Measurements from ENCODE around the gene BACE2.

The BACE2 gene

GRCh38 chr21:41169258-41169576 lies 1.3 kb downstream of the BACE2 start:
- no peaks in the 10 kb centered on the region for H3K36me3 ChIP-seq (ENCODE audit: insufficient read depth, low read length)
- H3K9ac ChIP-seq (ENCODE audit: low read depth, low read length), result no peak overlapping the region
- ATAC-seq (ENCODE audit: insufficient read depth, low read depth), result no peak
- no peak overlapping the region for H3K27ac ChIP-seq (ENCODE audit: low read length)
- H3K9me3 ChIP-seq (ENCODE audit: insufficient read depth, low read length, severe bottlenecking), result no peaks in the 10 kb centered on the region
- no peak overlapping the region; the same call in 1 of the 2 replicates for H2AFZ ChIP-seq (ENCODE audit: low read depth, low read length)
- no peak for DNase-seq
- H3K4me2 ChIP-seq (ENCODE audit: insufficient read depth, low read length), result peak overlapping the region; percentile 75; the same call in 1 of the 2 replicates
- H3K4me1 ChIP-seq (ENCODE audit: insufficient read depth, low read length), result peaks cover 18% of the 10 kb centered on the region
- peak overlapping the region in 1 of 2 experiments; percentile 42; a peak in 2 of 4 replicates for H3K4me3 ChIP-seq (ENCODE audit: low read depth in 1 of 2, low read length in 2 of 2)
- peaks cover 74% of the 10 kb centered on the region for H3K27me3 ChIP-seq (ENCODE audit: insufficient read depth, low read length, poor library complexity)
- H3K79me2 ChIP-seq (ENCODE audit: insufficient read depth, low read length), result no peaks in the 10 kb centered on the region
- H4K20me1 ChIP-seq (ENCODE audit: insufficient read depth, low read length), result peaks cover 7% of the 10 kb centered on the region
- peak; percentile 68 for TF ChIP-seq EZH2 (IDR thresholded peaks at IDR 0.05; ENCODE audit: borderline replicate concordance, low read depth, low read length, severe bottlenecking)
- TF ChIP-seq, protein P1, sequence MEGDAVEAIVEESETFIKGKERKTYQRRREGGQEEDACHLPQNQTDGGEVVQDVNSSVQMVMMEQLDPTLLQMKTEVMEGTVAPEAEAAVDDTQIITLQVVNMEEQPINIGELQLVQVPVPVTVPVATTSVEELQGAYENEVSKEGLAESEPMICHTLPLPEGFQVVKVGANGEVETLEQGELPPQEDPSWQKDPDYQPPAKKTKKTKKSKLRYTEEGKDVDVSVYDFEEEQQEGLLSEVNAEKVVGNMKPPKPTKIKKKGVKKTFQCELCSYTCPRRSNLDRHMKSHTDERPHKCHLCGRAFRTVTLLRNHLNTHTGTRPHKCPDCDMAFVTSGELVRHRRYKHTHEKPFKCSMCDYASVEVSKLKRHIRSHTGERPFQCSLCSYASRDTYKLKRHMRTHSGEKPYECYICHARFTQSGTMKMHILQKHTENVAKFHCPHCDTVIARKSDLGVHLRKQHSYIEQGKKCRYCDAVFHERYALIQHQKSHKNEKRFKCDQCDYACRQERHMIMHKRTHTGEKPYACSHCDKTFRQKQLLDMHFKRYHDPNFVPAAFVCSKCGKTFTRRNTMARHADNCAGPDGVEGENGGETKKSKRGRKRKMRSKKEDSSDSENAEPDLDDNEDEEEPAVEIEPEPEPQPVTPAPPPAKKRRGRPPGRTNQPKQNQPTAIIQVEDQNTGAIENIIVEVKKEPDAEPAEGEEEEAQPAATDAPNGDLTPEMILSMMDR (IDR thresholded peaks at IDR 0.05; ENCODE audit: borderline replicate concordance, extremely low read depth, low read length, poor library complexity, severe bottlenecking), result no peak

- Histone ChIP-seq H3K27ac (ENCODE audit: low read length) (no peak overlapping the region), H3K4me2 (ENCODE audit: insufficient read depth, low read length) (no peak overlapping the region), H3K27me3 (ENCODE audit: insufficient read depth, low read length, poor library complexity) (peaks cover 74% of the 10 kb centered on the region), H3K4me1 (ENCODE audit: insufficient read depth, low read length) (peaks cover 18% of the 10 kb centered on the region), H3K36me3 (ENCODE audit: insufficient read depth, low read length) (no peaks in the 10 kb centered on the region), H3K9me3 (ENCODE audit: insufficient read depth, low read length, severe bottlenecking) (no peaks in the 10 kb centered on the region), H2AFZ (ENCODE audit: low read depth, low read length) (no peak overlapping the region), H3K4me3 (ENCODE audit: low read depth in 1 of 2, low read length in 2 of 2) (no peak overlapping the region), H4K20me1 (ENCODE audit: insufficient read depth, low read length) (peaks cover 7% of the 10 kb centered on the region), H3K79me2 (ENCODE audit: insufficient read depth, low read length) (no peaks in the 10 kb centered on the region), H3K9ac (ENCODE audit: low read depth, low read length) (no peak overlapping the region)
- ATAC-seq (ENCODE audit: insufficient read depth, low read depth), result no peak
- no peak for DNase-seq
- TF ChIP-seq, protein P1 (IDR thresholded peaks at IDR 0.05; ENCODE audit: borderline replicate concordance, extremely low read depth, low read length, poor library complexity, severe bottlenecking), result no peak
- no peak for TF ChIP-seq EZH2 (IDR thresholded peaks at IDR 0.05; ENCODE audit: borderline replicate concordance, low read depth, low read length, severe bottlenecking)
Observed at GRCh38 chr21:41169701-41170100, 1.7 kb downstream of the BACE2 start.

DNA sequence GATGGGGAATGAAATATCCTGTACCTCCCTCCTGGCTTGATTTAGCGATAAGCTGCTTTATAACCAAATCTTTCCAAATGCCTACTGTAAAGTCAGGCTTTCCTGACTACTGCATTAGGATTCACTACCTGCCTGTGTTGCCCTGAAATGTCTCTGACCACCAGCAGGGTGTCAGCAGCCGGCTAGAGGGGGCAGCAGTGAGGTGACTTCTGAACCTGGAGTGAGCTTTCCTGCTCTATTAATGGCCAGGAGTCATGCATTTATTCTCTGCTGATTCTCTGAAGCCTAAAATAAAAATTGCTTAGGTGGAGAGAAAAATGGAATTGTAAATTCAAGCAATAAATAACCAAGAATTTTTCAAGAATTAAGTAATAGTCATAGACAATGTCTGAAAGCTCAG lies 2.5 kb downstream of the BACE2 start:
- Histone ChIP-seq H3K27ac (ENCODE audit: low read length) (no peak overlapping the region), H3K4me3 (ENCODE audit: low read depth in 1 of 2, low read length in 2 of 2) (no peak overlapping the region), H4K20me1 (ENCODE audit: insufficient read depth, low read length) (peaks cover 7% of the 10 kb centered on the region), H2AFZ (ENCODE audit: low read depth, low read length) (no peak overlapping the region), H3K36me3 (ENCODE audit: insufficient read depth, low read length) (no peaks in the 10 kb centered on the region), H3K4me1 (ENCODE audit: insufficient read depth, low read length) (peaks cover 18% of the 10 kb centered on the region), H3K4me2 (ENCODE audit: insufficient read depth, low read length) (no peak overlapping the region), H3K79me2 (ENCODE audit: insufficient read depth, low read length) (no peaks in the 10 kb centered on the region), H3K27me3 (ENCODE audit: insufficient read depth, low read length, poor library complexity) (peaks cover 69% of the 10 kb centered on the region), H3K9ac (ENCODE audit: low read depth, low read length) (no peak overlapping the region), H3K9me3 (ENCODE audit: insufficient read depth, low read length, severe bottlenecking) (no peaks in the 10 kb centered on the region)
- TF ChIP-seq, protein P1 (IDR thresholded peaks at IDR 0.05; ENCODE audit: borderline replicate concordance, extremely low read depth, low read length, poor library complexity, severe bottlenecking), result peak; percentile 57
- TF ChIP-seq EZH2 (IDR thresholded peaks at IDR 0.05; ENCODE audit: borderline replicate concordance, low read depth, low read length, severe bottlenecking), result no peak
- DNase-seq (peak; percentile 41), ATAC-seq (ENCODE audit: insufficient read depth, low read depth) (no peak)
